Fibroblast of villous mesenchyme (primary cell): ENCODE measurements around the gene ANKRD44. TPM values are rescaled to one million over a fixed set of nuclear protein-coding genes. Genes with fewer than 3 reads are reported as not detected.

ENCODE experiments used
- DNase-seq: peaks from one replicate; pipeline ENCODE4 v3.0.0-alpha.2; 2010; ENCODE audit warnings: low read depth
- H3K4me3 ChIP-seq: 2 replicates; pipeline ENCODE4 v1.5.1; 2011; ENCODE audit warnings: low read depth, mild to moderate bottlenecking, low read length
- total RNA-seq: library from RNA; depleted of rRNA; stranded (reverse); fragments of >200 nt; gene quantifications from 2 replicates; pipeline ENCODE4 v1.2.3, GENCODE V29; 2012
- TF ChIP-seq, protein P1 (sequence below): IDR thresholded peaks from 2 replicates; pipeline ENCODE4 v1.5.1; 2012; ENCODE audit warnings: low read depth, mild to moderate bottlenecking, low read length; ENCODE audit not compliant: insufficient read depth

ANKRD44 gene
- total RNA-seq, 1 donor = 3.9 TPM

GRCh38 chr2:196959734-196960338 lies 350.7 kb downstream of the ANKRD44 start:
- TF ChIP-seq, protein P1, sequence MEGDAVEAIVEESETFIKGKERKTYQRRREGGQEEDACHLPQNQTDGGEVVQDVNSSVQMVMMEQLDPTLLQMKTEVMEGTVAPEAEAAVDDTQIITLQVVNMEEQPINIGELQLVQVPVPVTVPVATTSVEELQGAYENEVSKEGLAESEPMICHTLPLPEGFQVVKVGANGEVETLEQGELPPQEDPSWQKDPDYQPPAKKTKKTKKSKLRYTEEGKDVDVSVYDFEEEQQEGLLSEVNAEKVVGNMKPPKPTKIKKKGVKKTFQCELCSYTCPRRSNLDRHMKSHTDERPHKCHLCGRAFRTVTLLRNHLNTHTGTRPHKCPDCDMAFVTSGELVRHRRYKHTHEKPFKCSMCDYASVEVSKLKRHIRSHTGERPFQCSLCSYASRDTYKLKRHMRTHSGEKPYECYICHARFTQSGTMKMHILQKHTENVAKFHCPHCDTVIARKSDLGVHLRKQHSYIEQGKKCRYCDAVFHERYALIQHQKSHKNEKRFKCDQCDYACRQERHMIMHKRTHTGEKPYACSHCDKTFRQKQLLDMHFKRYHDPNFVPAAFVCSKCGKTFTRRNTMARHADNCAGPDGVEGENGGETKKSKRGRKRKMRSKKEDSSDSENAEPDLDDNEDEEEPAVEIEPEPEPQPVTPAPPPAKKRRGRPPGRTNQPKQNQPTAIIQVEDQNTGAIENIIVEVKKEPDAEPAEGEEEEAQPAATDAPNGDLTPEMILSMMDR = no peak
- DNase-seq = peak; percentile 45
- no peak overlapping the region for H3K4me3 ChIP-seq

- TF ChIP-seq, protein P1 = no peak
- no peak for DNase-seq
Measured at GRCh38 chr2:196959281-196959680, 351.3 kb downstream of the ANKRD44 start.

GRCh38 chr2:196957881-196958525 lies 352.6 kb downstream of the ANKRD44 start:
- no peak for DNase-seq
- H3K4me3 ChIP-seq = no peak overlapping the region
- TF ChIP-seq, protein P1 = no peak

More at GRCh38 chr2:196959281-196959680, 351.3 kb downstream of the ANKRD44 start:
- H3K4me3 ChIP-seq = no peak overlapping the region

DNA sequence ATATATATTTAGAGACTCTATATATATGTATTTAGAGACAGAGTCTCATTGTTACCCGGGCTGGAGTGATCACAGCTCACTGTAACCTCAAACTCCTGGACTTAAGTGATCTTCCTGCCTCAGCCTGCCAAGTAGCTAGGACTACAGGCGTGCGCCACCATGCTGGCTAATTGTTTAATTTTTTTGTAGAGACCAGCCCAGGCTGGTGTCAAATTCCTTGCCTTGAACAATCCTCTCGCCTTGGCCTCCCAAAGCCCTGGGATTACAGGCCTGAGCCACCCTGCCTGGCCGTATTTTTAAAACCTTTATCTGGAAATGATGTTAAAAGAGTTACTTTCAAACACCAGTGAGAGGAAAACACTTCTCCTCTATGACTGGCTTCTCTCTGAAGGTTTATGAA lies 353.1 kb downstream of the ANKRD44 start:
- no peak for DNase-seq
- H3K4me3 ChIP-seq = no peak overlapping the region
- TF ChIP-seq, protein P1 = no peak

DNA sequence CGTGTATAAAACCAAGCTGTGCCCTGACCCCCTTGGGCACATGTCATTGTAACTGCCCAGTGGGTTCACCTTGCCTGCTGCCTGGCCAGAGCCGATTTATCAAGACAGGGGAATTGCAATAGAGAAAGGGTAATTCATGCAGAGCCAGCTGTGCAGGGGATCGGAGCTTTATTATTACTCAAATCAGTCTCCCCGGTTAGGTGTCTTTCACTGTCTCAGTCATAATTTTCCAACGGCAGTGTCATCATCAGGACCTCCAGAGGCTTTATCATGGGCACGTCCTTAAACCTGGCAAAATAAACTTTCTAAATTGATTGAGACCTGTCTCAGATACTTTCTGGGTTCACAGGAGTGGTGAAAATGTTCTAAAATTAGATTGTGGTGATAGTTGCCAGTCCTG lies 354.5 kb downstream of the ANKRD44 start:
- TF ChIP-seq, protein P1 = no peak
- no peak for DNase-seq
- H3K4me3 ChIP-seq = no peak overlapping the region

DNA sequence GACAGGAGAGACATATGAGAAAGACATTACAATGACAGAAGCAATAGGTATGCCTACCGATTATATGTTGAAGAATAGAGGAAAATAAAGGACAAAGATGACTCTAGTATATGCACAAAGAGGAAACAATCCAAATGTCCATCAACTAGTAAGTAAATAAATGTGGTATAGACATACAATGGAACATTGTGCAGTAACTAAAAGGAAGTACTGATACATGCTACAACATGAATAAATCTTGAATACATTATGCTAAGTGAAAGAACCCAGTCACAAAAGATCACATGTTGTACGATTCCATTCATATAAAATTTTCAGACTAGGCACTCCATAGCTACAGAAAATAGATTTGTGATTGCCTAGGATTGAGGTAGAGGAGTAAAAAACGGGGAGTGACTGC lies 355.5 kb downstream of the ANKRD44 start:
- no peak for DNase-seq
- no peak overlapping the region for H3K4me3 ChIP-seq
- TF ChIP-seq, protein P1 = no peak
